Sigmoid colon (tissue), 7 donors: ENCODE results near the gene FAR1. TPM values are rescaled to one million over a fixed set of nuclear protein-coding genes. Genes with fewer than 3 reads are reported as not detected.

Experiments used
- DNase-seq: peaks from one replicate; pipeline ENCODE4 v3.0.0-alpha.2; 2019
- H3K27ac ChIP-seq, 4 donors: fragments of 200-600 bp; sonication (generic); one replicate each; pipeline ENCODE4 v1.5.1; 2016 to 2019; ENCODE audit warnings: mild to moderate bottlenecking in 1 of 4
- H3K27me3 ChIP-seq, 3 donors: fragments of 200-600 bp; sonication (generic); one replicate each; pipeline ENCODE4 v1.5.1; 2019; ENCODE audit warnings: mild to moderate bottlenecking in 1 of 3
- H3K36me3 ChIP-seq, 4 donors: fragments of 200-600 bp; sonication (generic); one replicate each; pipeline ENCODE4 v1.5.1; 2016 to 2019
- H3K4me1 ChIP-seq, 4 donors: fragments of 200-600 bp; sonication (generic); one replicate each; pipeline ENCODE4 v1.5.1; 2017 to 2019
- H3K4me3 ChIP-seq, 4 donors: fragments of 200-600 bp; sonication (generic); one replicate each; pipeline ENCODE4 v1.5.1; 2017 to 2019; ENCODE audit warnings: mild to moderate bottlenecking in 2 of 4, moderate library complexity in 1 of 4
- H3K9me3 ChIP-seq, 4 donors: fragments of 200-600 bp in 3 of 4; sonication (generic) in 3 of 4; one replicate each; pipeline versions ENCODE4 v1.5.1 to v1.6.1; 2013 to 2019
- CTCF ChIP-seq, 4 experiments: fragments of 450-650 bp in 3 of 4; fragments of 200-600 bp in 1 of 4; IDR thresholded peaks; one replicate each; pipeline ENCODE4 v1.5.1; 2016 to 2019; ENCODE audit warnings: antibody characterized with exemption in 4 of 4, mild to moderate bottlenecking in 3 of 4, moderate library complexity in 2 of 4
- EP300 ChIP-seq, 4 donors: sonication (generic); formaldehyde crosslinking; IDR thresholded peaks; one replicate each; pipeline ENCODE4 v1.6.1; 2017; ENCODE audit warnings: antibody characterized with exemption in 4 of 4
- POLR2A ChIP-seq, 2 donors: fragments of 450-650 bp; IDR thresholded peaks; one replicate each; pipeline ENCODE4 v1.6.1; 2016; ENCODE audit warnings: antibody characterized with exemption in 2 of 2, mild to moderate bottlenecking in 2 of 2, moderate library complexity in 2 of 2
- POLR2AphosphoS5 ChIP-seq, 4 donors: sonication (generic); formaldehyde crosslinking; IDR thresholded peaks; one replicate each; pipeline ENCODE4 v1.6.1; 2017; ENCODE audit warnings: antibody characterized with exemption in 4 of 4
- WGBS, 2 donors: extraction: QIAGEN DNeasy Blood & Tissue Kit; methylation state at CpG; one replicate each; pipeline ENCODE4 v1.1.7; 2013; 5-methylcytosine and 5-hydroxymethylcytosine counted together
- intact Hi-C: fragments of 100-400 bp; cut with DNase I; formaldehyde crosslinking; loops from one replicate; pipeline ENCODE4 v1.15.1; 2023
- polyA plus RNA-seq, 3 donors: library from polyadenylated mRNA; stranded (reverse); fragments of 200-250 nt; gene quantifications; one replicate each; pipeline ENCODE4 v1.2.3, GENCODE V29; 2013
- total RNA-seq, 4 donors: library from RNA; depleted of rRNA; stranded (reverse); fragments of >200 nt; gene quantifications; one replicate each; pipeline ENCODE4 v1.1.0, GENCODE V29; 2016
- donor health status: healthy with polysubstance abuse.
- donor health status: Bipolar disorder and iron deficiency.
- donor health status: healthy.

Gene FAR1
- total and polyA plus RNA-seq, 7 donors = 22.8 to 52.1 (median 37.1) TPM

DNA sequence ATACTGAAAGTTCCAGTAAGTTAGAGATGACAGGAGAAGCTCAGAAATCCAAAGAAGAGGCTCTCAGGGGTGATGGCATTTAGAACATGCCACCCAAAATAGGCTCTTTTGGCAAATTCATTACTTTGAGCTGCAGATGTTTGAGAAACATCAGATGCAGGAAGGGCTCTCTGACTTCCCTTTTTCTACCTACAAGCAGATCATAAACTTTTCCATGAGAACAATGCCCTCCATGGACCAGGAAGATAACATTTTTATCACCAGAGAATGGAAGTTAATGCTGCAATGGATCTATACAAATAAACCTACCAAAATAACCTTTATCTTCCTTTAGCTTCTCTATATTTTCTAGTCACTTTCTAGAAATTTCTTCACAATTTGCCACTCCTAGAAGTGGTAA is 32.7 kb upstream of the FAR1 start:
- Histone ChIP-seq H3K9me3 (no peaks in the 10 kb centered on the region), H3K4me3 (no peak overlapping the region), H3K27ac (no peak overlapping the region), H3K27me3 (no peaks in the 10 kb centered on the region), H3K36me3 (no peaks in the 10 kb centered on the region), H3K4me1 (no peaks in the 10 kb centered on the region)
- intact Hi-C loops = no loop called here
- DNase-seq = no peak
- no peak for TF ChIP-seq POLR2AphosphoS5 (IDR thresholded peaks at IDR 0.05)
- no peak for TF ChIP-seq CTCF (IDR thresholded peaks at IDR 0.05)
- no peak for TF ChIP-seq EP300 (IDR thresholded peaks at IDR 0.05)
- no peak for TF ChIP-seq POLR2A (IDR thresholded peaks at IDR 0.05)

GRCh38 chr11:13637125-13638069 is 31.1 kb upstream of the FAR1 start:
- WGBS, 2 donors = 65 to 83% methylated on average over 4 of the region's 4 CpGs
- H3K27ac ChIP-seq = no peak overlapping the region
- no peak for DNase-seq
- intact Hi-C loops = no loop called here
- no peaks in the 10 kb centered on the region for H3K9me3 ChIP-seq
- TF ChIP-seq EP300 (IDR thresholded peaks at IDR 0.05) (no peak), CTCF (IDR thresholded peaks at IDR 0.05) (no peak), POLR2A (IDR thresholded peaks at IDR 0.05) (no peak), POLR2AphosphoS5 (IDR thresholded peaks at IDR 0.05) (no peak)
- no peaks in the 10 kb centered on the region for H3K4me1 ChIP-seq
- no peak overlapping the region for H3K4me3 ChIP-seq
- peaks cover 0 to 6% (median 0%) of the 10 kb centered on the region in 3 donors for H3K27me3 ChIP-seq
- H3K36me3 ChIP-seq = no peaks in the 10 kb centered on the region

DNA sequence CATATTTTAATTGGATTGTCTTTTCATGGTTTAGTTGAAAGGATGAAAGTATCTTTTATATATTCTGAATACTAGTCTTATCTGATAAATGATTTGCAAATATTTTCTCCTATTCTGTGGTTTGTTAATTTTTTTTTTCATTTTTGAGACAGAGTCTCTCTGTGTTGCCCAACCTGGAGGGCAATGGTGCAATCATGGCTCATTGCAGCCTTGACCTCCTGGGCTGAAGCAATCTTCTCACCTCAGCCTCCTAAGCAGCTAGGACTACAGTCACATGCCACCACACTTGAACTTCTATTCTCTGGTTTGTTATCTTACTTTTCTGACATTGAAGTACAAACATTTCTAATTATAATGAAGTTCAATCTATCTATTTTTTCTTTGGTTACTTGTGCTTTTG is 30.0 kb upstream of the FAR1 start:
- H3K4me1 ChIP-seq = no peaks in the 10 kb centered on the region
- no peak overlapping the region for H3K4me3 ChIP-seq
- H3K27ac ChIP-seq = no peak overlapping the region
- no peaks in the 10 kb centered on the region for H3K9me3 ChIP-seq
- intact Hi-C loops = no loop called here
- no peaks in the 10 kb centered on the region for H3K36me3 ChIP-seq
- DNase-seq = no peak
- no peak for TF ChIP-seq POLR2AphosphoS5 (IDR thresholded peaks at IDR 0.05)
- TF ChIP-seq EP300 (IDR thresholded peaks at IDR 0.05) = no peak
- no peak for TF ChIP-seq CTCF (IDR thresholded peaks at IDR 0.05)
- no peak for TF ChIP-seq POLR2A (IDR thresholded peaks at IDR 0.05)
- H3K27me3 ChIP-seq = peaks cover 0 to 6% (median 0%) of the 10 kb centered on the region in 3 donors

GRCh38 chr11:13644997-13645687 is 23.3 kb upstream of the FAR1 start:
- TF ChIP-seq POLR2AphosphoS5 (IDR thresholded peaks at IDR 0.05) = no peak
- no peak for TF ChIP-seq CTCF (IDR thresholded peaks at IDR 0.05)
- no peak for TF ChIP-seq EP300 (IDR thresholded peaks at IDR 0.05)
- TF ChIP-seq POLR2A (IDR thresholded peaks at IDR 0.05) = no peak
- Histone ChIP-seq H3K9me3 (no peaks in the 10 kb centered on the region), H3K36me3 (no peaks in the 10 kb centered on the region), H3K27ac (no peak overlapping the region), H3K4me3 (no peak overlapping the region), H3K4me1 (no peaks in the 10 kb centered on the region), H3K27me3 (peaks cover 0 to 6% (median 0%) of the 10 kb centered on the region in 3 donors)
- no peak for DNase-seq
- WGBS, 2 donors = 15 to 66% methylated on average over 7 of the region's 7 CpGs
- intact Hi-C loops = no loop called here
